SK-N-MC (cell line): ENCODE measurements around the gene ZNF512.

ENCODE experiments used
- DNase-seq: peaks from one replicate; pipeline ENCODE4 v3.0.0-alpha.2; 2011; ENCODE audit warnings: low read depth, low spot score
- H3K27ac ChIP-seq: fragments of 200-600 bp; sonication (generic); 2 replicates; pipeline ENCODE4 v1.5.1; 2016; ENCODE audit warnings: mixed run types
- H3K36me3 ChIP-seq: fragments of 200-600 bp; sonication (generic); 2 replicates; pipeline ENCODE4 v1.6.1; 2017; ENCODE audit warnings: antibody characterized with exemption, low read length, mixed read lengths; ENCODE audit not compliant: insufficient read depth
- H3K4me3 ChIP-seq: fragments of 200-600 bp; sonication (generic); 2 replicates; pipeline ENCODE4 v1.5.1; 2016
- H3K9ac ChIP-seq: fragments of 200-600 bp; sonication (generic); 2 replicates; pipeline ENCODE4 v1.8.0; 2017; ENCODE audit warnings: mixed run types, mixed read lengths; ENCODE audit not compliant: insufficient read length
- H3K9me3 ChIP-seq: fragments of 200-600 bp; sonication (generic); 2 replicates; pipeline ENCODE4 v1.6.1; 2017; ENCODE audit warnings: low read depth, mild to moderate bottlenecking, antibody characterized with exemption, low read length, moderate library complexity, mixed read lengths
- EZH2 ChIP-seq: fragments of 200-600 bp; sonication (generic); IDR thresholded peaks from one replicate; pipeline ENCODE4 v1.6.1; 2017; ENCODE audit warnings: antibody characterized with exemption
- FOXP2 ChIP-seq: optimal IDR thresholded peaks from 2 replicates; pipeline ENCODE3; 2011; ENCODE audit warnings: mild to moderate bottlenecking, moderate library complexity; ENCODE audit not compliant: insufficient read depth; ENCODE audit errors: extremely low read length, control extremely low read depth
- POLR2AphosphoS5 ChIP-seq: IDR thresholded peaks from 2 replicates; pipeline ENCODE4 v1.6.1; 2012; ENCODE audit warnings: mild to moderate bottlenecking, low read depth, low read length, borderline replicate concordance

The ZNF512 gene

DNA sequence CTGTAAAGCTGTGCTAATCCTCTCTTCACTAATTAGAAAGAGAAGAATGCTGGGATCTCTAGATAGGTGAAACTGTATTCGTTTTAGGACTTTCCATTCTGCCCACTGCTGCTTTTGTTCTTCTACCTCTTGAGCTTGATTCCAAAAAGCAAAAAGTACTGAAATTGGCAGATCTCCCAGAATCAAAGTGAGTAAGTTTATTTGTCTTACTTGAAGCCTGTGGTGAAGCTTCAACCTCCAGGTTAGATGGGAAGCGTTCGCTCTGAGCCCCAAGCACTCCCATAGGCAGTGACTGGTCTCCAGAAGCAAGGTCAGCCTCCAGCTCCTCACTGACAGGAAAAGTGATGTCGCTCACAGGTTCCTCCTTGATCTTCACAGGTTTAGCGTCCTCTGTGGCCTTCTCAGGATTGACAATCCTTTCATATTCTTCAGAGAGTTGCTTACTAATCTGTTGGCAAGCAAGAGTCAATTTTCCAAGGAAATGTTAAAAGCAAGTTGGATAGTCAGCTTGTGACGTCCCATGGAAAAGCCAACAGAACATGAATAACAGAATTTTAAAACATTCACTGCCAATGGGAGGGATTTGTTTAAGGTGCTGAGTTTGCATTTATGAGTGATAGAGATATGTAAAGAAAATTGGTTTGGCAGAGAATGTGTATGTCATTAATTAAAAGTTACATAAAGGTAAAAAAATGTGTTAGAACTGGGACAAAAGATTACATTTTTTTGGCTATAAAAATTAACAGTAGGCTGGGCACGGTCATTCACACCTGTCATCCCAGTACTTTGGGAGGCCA lies 72.5 kb downstream of the ZNF512 start:
- Histone ChIP-seq H3K27ac (no peak overlapping the region), H3K4me3 (no peak overlapping the region), H3K9me3 (no peaks in the 10 kb centered on the region), H3K9ac (no peak overlapping the region), H3K36me3 (peaks cover 81% of the 10 kb centered on the region)
- DNase-seq, result no peak
- TF ChIP-seq EZH2 (no peak), FOXP2 (no peak), POLR2AphosphoS5 (no peak)

DNA sequence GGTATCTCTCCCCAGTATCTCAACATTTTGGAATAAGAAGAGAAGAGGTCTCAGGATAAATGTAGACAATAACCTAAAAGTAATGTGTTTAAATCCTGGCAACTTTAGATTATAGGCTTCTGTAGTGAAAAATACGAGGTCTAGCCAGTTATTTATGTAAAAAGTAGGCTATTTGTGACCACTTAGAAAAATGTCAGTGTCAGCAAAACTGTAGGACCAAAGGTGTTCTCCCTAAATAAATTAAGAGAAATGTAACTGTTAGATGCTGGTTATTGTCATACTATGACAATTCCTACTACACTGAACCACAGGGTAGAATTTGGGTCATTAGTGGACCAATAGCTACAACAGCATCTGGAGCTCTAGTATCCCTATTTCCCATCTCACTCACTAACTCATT lies 78.5 kb downstream of the ZNF512 start:
- DNase-seq, result no peak
- Histone ChIP-seq H3K9me3 (no peaks in the 10 kb centered on the region), H3K4me3 (no peak overlapping the region), H3K9ac (no peak overlapping the region), H3K27ac (no peak overlapping the region), H3K36me3 (peaks cover 47% of the 10 kb centered on the region)
- TF ChIP-seq POLR2AphosphoS5 (no peak), EZH2 (no peak), FOXP2 (no peak)

DNA sequence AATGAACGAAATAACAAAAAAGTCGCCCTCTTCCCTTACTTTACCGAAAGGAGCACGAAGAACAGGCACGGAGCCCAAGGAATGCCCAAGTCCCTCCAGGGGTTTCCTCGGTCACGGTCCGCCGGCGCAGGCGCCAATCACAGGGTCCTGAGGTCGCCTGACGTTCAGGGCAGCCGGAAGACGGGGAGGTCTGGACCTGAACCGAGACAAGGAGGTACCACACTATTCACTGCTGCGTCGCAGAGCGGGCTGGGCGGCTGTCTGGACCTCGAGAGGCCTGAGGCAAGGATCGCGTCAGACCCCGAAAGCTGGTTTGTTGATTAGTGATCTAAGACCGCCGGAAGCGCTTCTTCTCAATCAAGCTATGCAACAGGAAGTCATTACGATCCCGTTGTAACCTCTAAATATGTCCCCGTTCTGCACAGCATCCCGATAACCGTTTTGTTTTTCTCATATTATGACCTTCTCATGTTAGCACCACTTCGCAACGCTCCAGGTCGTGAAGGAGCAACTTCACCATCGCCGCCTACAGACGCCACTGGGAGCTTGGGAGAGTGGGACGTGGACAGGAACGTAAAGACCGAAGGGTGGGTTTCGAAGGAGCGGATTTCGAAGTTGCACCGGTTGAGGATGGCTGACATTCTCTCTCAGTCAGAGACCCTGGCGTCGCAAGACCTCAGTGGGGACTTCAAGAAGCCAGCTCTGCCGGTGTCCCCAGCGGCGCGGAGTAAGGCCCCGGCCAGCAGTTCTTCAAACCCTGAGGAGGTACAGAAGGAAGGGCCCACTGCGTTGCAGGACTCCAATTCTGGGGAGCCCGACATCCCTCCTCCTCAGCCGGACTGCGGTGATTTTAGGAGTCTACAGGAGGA lies 80.7 kb downstream of the ZNF512 start, which contains the start of the genes SLC4A1AP and SUPT7L:
Gene SLC4A1AP, plus strand, starts transcription at position 605 of the 869 bp plus-strand sequence. Its CDS starts 26 bp downstream, at position 631.
Gene SUPT7L, minus strand, starts transcription at position 330 of the 869 bp plus-strand sequence. CDS start 1,422 bp downstream, outside the sequence.
- peak; percentile 73 for DNase-seq
- Histone ChIP-seq H3K36me3 (peaks cover 39% of the 10 kb centered on the region), H3K27ac (peak within 1 kb of the TSS; percentile 96), H3K4me3 (peak within 1 kb of the TSS; percentile 91), H3K9ac (peak within 1 kb of the TSS; percentile 86), H3K9me3 (no peaks in the 10 kb centered on the region)
- TF ChIP-seq EZH2 (no peak), POLR2AphosphoS5 (peak; percentile 74)

DNA sequence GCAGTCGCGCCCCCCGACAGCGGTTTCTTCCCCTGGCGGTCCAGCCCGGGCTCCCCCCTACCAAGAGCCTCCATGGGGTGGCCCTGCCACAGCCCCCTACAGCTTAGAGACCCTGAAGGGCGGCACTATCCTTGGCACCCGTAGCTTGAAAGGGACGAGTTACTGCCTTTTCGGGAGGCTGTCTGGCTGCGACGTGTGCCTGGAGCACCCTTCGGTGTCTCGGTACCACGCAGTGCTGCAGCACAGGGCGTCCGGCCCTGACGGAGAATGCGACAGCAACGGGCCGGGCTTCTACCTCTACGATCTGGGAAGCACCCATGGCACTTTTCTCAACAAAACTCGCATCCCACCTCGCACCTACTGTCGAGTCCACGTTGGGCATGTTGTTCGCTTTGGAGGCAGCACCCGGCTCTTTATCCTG lies 81.3 kb downstream of the ZNF512 start:
- DNase-seq, result no peak
- peak overlapping the region; percentile 96; the same call in 1 of the 2 replicates for H3K27ac ChIP-seq
- H3K4me3 ChIP-seq, result peak overlapping the region; percentile 91
- H3K36me3 ChIP-seq, result peaks cover 40% of the 10 kb centered on the region
- TF ChIP-seq EZH2 (no peak), POLR2AphosphoS5 (no peak), FOXP2 (no peak)
- H3K9me3 ChIP-seq, result no peaks in the 10 kb centered on the region
- H3K9ac ChIP-seq, result peak overlapping the region; percentile 86

DNA sequence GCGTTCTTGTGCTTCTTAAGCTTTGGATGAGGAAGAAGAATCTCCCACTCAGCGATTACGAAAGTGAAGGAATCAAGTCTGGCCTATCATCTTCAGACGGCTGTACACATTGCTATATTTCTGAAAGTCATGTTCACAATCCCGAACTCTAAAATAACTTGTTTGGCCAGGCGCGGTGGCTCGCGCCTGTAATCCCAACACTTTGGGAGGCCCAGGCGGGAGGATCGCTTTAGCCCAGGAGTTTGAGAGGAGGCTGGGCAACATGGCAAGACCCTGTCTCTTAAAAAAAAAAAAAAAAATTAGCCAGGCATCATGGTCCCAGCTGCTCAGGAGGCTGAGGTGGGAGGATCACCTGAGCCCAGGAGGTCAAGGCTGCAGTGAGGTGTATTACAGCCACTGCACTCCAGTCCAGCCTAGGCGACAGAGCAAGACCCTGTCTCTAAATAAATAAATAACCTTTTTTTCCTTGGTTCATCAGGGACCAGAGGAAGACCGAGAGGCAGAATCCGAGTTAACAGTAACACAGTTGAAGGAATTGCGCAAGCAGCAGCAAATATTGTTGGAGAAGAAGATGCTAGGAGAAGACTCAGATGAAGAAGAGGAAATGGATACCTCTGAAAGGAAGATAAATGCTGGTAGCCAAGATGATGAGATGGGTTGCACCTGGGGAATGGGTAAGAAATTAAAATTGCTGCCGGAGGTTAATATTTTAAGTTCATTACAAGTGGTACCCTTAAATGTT lies 82.0 kb downstream of the ZNF512 start:
- TF ChIP-seq EZH2 (no peak), POLR2AphosphoS5 (no peak), FOXP2 (no peak)
- DNase-seq, result no peak
- Histone ChIP-seq H3K4me3 (peak overlapping the region; percentile 91), H3K36me3 (peaks cover 38% of the 10 kb centered on the region), H3K9ac (peak overlapping the region; percentile 86), H3K27ac (no peak overlapping the region), H3K9me3 (no peaks in the 10 kb centered on the region)

DNA sequence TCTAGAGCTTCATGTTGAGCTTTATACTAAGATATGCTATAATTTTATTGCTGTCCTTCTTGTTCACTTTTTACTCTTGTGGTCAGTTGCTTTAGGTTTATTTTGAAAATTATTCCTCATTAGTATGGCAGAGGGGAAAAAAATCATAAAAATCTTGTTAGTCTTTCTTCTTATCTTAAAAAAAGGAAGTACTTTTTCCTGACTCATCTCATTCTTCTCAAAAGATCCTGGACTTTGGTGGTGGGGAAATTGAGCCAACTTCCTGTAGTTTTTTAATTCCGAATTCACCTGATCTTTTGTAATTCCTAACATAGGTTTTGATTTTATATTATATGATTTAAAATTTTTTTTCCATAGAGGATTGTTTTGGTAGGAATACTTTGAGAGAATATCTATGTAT lies 84.6 kb downstream of the ZNF512 start:
- Histone ChIP-seq H3K36me3 (peaks cover 20% of the 10 kb centered on the region), H3K9ac (no peak overlapping the region), H3K27ac (no peak overlapping the region), H3K4me3 (no peak overlapping the region), H3K9me3 (no peaks in the 10 kb centered on the region)
- TF ChIP-seq FOXP2 (no peak), POLR2AphosphoS5 (no peak), EZH2 (no peak)
- DNase-seq, result no peak

DNA sequence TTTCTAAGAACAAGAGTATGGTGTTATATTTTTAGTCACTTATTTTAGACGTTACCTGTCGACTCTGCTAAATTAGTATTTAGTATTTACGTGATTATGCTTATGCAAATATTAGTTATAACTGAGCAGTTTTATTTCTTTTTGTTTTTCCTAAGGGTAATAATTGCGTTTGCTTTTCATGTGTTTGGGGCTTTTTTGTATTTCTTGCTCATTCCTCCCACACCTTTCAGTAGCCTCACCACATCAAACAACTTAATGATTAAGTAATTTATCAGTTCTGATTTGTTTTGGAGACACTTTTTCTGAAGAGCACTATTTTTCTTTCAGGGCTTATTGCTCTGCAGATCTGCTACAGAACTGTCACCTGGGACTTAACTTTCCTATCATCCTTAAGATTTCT lies 88.4 kb downstream of the ZNF512 start:
- Histone ChIP-seq H3K9ac (no peak overlapping the region), H3K36me3 (peaks cover 40% of the 10 kb centered on the region), H3K9me3 (no peaks in the 10 kb centered on the region), H3K27ac (no peak overlapping the region), H3K4me3 (no peak overlapping the region)
- no peak for DNase-seq
- TF ChIP-seq FOXP2 (no peak), EZH2 (no peak), POLR2AphosphoS5 (no peak)
